CD4-positive, alpha-beta T cell treated with Interleukin-15 for 4 hours (primary cell): ENCODE results near the gene MPND.
A peak's percentile ranks its signal among the peaks of the same experiment; 100 is the strongest.

Experiments used
- DNase-seq: peaks from one replicate; pipeline ENCODE4 v3.0.0-alpha.2; 2020; ENCODE audit warnings: low spot score

Gene MPND

DNA sequence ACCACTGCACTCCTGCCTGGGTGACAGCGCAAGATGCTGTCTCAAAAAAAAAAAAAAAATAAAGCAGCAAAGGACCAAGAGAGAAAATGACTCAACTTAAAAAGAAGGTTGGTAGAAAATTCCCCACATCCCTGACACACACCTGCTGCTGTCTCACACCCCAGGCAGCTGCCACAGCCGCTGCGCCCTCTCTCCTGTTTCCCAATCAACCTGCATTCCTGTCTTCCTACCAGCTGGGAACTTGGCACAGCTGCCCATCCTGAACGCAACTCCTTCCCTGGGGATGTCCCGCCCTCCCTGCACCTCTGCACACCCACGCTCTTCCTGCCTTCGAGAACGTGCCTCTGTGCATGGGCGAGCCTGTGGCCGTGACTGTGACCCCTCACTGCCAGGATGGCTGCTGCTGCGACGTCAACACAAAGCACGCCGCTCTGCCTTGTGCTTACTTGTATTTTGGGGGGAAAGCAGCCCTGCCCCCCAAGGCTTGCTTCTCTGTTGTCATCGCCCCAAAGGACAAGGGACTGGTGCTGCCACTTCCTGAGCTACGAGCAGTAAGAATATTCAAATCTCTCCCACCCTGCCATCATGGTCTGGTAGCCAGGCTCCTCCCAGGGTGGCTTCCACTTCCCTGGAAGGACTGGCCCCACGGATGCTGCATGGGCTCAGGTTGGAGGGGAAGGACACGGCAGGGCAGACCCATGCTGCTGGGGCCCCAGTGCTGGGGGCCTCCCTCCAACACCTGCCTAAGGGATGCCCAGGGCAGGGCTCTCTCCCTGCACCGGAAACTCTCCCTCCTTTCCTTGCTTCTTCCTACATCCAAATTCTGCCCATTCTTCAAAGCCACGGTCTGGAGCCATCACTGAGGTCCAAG is 36.3 kb downstream of the MPND start:
- DNase-seq, result peak; percentile 30

DNA sequence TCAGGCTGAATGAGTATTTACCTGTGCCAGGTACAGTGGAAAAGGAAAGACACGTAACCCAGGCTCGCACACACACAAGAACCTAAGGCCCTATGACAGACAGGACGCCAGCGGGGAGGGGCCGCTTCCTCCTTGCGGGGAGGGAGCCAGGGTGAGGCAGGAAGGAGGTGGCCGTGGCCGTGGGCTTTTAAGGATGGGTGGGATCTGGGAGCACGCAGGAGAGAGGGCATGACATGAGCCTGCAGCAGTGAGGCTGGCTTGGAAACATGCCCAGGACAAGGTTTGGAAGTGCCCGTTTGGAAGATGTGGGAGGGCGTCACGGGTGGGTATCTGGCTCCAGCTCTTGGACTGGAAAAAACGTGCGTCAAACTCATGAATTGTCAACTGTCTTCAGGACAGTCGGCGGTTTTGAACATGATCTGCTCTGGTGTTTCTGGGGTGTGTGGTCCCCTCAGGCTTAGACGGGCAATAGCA is 36.9 kb downstream of the MPND start:
- peak; percentile 59 for DNase-seq

DNA sequence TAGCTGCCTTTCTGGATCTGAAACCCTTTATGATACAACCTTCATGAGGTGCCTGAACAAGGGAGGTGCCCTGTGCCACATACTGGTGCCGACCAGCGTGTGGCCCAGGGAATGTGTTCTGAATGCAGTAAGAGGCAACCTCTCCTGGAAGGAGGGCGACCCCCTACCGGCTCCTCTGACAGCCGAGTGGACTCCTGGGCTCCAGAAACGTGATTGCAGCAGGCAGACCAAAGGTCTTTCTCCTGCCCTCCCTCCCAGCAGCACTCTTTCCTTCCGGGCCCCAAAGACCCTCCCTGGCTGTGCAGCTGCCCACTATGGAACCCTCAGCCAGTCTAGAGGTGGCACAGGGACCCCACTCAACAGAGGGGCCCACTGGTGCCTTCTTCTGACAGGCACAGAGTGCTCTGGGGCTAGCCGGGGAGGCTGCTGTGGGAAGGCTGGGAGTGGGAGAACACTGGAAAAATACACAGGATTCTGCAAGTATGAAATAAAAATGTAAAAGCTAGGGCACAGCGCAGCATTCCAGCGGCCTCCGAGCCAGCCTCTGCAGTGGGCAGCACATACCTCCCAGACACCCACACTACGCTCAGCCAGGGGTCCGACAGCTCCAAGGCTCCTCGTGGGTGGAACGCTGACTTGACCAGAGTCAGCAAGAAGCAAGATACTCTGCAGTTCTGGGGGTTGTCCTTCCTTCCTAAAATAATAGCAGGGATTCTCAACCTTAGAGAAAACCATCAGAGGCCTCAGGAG is 42.1 kb downstream of the MPND start:
- DNase-seq, result no peak

DNA sequence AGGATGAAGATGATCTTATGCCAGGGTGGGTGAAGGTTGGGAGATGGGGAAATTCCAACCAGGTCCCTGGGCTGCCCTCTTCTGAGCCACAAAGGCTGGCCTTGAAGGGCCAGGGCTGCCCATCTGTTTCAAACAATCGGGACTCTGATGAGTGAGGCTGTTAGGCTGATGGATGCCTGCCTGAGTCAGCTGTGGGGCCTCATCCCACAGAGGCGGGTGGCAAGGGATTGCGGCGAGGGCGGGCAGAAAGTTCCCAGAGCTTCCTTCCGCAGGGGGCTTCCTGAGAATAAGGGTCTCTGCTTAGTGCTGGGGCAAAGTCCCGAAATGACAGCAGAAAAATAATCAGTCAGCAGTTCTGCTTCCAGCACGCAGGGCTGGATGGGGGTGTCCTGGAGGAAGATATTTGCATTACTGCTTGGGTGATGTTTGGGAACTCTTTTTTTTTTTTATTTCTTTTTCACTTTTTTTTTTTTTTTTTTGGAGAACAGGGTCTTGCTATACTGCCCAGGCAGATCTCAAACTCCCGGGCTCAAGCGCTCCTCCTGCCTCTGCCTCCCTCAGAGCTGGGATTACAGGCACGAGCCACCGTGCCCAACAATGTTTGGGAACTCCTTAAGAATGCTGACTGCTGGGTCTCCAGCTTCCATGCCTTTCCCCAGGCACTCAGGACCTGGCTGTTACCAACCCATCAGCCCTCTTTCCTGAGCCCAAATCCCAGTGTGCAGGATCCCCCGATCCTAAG is 42.9 kb downstream of the MPND start:
- DNase-seq, result no peak

DNA sequence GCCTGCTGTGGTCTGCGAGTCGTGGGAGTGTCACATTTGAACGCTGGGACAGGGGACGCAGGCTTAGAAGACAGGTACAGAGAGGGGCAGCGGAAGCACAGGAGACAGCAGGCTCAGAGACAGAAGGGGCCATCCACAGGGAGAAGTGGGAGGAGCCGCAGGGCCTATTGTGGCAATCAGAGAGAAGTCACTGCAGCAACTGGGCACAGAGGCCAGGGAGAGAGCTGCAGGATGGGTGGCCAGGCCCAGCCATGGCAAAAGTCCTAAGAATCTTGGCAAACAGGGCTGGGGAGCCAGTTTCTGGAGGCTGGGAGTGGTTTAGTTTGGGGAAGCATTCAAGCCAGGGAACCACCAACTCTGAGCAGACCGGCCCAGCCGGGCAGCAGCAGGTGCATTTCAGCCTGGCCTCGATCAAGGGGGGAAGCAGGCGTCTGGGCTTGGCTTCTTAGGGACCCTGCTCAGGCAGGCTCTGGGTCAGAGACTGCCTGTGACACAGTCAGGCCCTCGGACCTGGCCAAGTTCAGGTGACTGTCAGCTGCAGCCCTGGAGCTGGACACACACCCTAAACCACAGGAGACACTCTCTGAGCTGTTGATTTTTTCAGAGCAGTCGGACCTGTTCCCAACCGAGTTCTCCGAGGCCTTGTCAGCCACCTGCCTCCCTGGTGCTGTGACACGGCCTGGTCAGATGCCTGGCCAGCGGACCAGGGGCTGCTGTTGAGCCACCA is 45.1 kb downstream of the MPND start:
- no peak for DNase-seq

DNA sequence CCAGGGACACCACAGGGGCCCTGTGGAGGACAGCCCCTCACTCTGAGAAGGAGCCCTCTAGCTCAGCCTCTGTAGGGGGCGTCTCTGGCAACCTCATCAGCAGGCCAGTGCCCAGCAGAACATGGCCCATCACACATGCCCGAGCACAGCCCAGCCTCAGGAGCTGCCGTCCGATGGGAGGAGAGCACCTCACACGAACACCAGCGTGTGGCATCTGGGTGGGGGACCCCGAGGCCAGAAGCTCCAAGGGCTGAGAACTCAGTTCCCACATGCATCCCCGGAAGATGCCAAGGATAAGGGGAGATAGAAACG is 45.7 kb downstream of the MPND start:
- no peak for DNase-seq

DNA sequence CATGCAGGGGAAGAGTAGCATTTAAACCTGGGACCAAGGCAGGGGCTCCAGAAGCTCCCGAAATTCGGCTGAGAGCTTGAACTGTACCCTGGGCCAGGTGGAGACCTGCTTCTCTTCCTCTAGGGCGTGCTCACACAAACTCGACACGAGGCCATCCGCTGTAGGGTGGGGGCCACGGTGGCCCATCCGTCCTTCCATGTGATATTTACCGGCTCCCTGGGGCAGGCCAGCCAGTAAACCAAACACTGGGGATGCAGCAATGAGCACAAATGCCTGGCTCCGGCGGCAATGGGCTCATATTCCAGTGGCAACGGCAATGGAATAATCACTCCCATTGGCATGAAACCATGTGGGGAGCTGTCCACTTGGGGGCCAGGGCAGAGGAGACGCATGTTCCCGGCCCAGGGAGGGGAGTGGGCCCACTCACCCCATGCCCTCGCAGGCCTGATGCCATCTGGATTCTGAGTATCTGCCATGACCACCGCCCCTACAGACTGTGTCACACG is 46.2 kb downstream of the MPND start:
- DNase-seq, result no peak

DNA sequence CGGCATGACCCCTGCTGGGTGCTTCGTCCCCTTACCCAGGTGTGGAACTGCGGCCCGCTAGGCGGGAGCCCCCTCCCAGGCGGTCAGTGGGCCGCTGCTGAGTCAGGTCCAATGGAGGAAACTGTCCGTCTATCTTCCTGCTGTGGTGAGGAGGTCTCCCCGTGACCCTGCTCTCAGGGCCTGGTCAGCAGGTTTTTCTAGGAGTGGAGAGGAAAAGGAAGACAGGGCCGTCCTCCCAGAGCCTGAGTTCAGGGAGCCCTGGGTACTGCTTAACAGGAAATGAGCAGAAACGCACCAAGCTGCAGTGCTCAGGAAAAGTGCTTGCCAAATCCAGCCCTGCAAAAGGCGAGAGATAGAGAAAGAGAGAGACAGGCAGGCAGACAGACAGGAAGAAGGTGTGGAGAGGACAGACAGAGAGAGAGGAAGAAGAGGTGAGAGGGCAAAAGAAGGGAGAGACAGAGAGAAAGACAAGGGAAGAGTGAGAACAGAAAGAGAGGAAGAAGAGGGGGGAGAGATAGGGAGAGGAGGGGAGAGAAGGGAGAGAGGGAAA is 46.7 kb downstream of the MPND start:
- DNase-seq, result no peak

DNA sequence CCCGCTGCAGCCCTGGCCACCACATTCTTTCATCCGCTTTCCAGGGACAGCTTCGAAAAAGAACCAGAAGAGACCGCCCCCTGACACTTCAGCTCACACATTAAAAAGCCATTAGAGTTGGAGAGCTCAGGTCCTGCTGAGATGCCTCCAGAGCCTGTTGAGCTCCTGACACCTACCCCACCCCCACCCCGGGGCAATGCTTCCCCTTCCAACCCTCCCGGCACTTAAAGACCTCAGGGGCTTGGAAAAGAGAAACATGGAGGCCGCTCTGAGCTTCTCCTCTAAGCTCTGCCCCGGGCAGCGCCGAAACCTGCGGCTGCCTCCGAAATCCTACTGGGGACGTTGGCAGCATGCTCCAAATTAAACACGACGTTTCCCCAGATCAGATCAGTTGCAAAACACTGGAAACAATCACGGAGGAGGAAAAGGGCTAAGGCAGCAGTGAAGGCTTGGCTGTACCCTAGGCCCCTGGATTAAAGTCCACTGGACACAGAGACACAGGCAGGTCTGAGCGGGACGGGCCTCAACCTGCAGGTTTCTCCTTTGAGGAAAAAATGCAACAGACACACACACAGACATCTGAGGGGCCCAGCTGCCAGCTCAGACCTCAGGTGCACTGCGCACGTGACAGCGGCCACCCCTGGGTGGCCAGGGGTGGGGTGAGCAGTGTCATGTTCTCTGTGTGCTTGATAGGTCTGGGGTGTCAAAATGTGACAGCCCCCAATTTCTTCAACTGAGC is 47.4 kb downstream of the MPND start:
- DNase-seq, result no peak

DNA sequence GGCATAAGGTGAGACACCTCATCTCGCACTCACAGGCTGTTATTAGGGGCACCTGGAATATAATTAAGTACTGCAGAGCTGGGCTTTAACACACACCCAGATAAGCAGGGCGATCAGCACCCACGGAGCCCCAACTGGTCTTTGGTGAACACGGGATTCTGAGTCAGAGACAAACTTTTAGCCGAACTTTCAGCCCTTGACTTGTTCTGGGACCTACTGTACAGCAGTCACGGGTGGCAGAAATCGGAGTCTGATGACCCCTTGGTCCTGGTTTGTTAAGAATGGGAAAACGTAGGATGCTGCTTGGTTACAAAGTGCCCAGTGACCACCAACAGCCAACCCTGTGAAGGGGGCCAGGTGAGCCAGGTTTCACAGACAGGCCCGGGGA is 47.9 kb downstream of the MPND start:
- DNase-seq, result no peak

DNA sequence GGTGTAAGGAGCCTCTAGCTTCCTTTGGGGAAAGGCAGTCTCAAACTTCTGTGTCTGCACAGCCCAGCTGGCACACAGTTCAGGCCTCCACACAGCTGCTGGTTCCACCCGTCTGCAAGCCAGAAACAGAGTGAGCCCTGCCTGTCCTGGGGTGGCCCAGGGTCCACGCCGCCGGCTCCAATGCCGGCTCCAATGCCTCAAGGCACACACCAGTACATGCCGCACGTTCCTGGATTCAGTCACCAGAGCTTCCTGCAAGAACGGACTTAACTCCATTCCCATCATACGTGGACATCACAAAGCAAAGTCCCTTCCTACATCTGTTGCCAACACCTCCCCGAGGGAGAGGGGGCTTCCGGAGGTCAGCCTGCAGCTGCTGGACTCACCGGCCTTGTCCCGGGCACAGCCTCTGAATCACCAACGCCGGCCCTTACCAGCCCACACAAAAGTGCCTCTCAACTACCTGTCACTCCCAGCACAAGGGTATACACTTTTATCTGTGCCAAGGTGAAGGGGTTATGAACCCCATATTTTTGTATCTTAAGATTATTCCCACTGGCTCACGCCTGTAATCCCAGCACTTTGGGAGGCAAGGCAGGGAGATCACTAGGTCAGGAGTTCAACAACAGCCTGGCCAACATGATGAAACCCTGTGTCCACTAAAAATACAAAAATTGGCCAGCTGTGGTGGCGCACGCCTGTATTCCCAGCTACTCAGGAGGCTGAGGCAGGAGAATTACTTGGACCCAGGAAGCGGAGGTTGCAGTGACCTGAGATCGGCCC is 48.5 kb downstream of the MPND start:
- no peak for DNase-seq

DNA sequence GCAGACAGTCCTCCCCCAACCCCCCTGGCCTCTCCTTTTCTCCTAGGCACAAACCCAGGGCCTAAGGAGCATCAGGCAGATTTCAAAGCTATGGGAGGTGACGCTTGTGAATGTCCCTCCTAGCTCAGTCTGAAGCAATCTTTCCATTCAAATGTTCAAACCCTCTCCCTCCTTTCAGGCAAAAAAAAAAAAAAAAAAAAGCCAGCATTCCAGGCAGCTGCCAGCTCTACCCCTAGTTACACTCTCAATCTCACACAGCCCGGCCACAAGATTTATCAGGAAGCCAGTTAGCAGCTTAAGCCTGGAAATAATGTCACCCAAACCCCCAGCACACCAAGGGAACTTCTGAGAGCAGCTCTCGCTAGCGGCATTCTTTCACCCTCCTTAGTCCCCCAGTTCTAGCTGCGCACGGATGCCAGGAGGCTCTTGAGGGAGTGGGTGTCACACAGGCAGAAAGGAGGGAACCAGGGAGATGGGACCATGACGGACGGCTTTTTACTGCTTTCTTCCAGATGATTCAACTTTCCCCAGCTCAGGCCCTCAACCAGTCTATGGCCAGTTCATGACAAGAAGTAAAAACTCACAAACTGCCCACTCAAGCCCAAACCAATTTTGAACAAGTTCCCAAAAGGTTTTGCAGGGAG is 50.7 kb downstream of the MPND start:
- DNase-seq, result no peak

DNA sequence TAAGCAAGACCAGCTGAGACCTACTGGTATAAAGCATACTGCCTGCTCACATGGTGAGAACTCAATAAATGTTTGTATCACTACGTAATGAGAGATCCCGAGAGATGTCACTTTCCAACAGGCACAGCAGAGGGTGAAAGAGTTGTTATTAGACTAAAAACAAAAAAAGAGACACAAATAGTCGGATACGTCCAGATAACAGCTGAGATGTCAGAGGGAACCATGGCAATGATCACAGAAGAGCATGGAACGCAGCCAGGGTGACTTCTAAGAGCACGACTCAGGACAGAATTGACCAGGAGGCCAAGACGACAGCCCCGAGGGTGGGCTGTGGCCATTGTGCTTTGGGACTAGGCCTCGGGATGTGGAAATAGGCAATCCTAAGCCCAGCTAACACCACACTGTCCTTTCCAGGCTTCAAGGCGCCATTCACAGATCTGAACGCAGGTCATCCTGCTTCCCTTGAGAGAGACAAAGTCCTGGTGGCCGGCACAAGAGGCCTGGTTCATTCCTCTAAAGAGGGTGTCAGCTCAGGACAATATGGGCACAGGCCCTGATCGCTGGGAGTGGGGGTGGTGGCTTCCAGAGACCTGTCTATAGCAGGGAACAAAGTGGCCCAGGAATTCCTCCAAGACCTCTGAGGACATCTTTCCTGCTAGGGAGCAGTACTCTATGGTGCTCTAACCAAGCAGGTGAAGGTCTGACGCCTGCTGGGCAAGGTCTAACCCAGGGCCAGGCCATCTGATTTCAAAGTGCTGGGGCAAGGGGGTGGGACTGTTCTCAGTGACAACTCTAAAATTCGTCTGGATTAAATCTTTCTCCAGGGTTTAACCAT is 53.8 kb downstream of the MPND start:
- no peak for DNase-seq

DNA sequence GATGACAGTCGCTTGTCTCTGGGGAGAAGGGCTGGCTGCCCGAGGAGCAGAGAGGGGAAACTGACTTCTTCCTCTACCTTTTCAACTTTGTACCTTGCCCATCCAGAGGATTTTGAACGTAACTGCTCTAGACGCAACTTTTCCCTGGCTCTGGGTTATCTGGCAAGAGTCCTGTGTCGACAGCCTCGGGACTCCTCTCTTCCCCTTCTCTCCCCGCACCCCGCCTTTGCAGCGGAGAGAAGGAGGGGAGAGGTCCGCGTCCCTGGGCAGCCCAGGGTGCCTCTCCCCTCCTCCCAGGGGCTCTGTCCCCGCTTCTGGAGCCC is 56.4 kb downstream of the MPND start:
- DNase-seq, result no peak

DNA sequence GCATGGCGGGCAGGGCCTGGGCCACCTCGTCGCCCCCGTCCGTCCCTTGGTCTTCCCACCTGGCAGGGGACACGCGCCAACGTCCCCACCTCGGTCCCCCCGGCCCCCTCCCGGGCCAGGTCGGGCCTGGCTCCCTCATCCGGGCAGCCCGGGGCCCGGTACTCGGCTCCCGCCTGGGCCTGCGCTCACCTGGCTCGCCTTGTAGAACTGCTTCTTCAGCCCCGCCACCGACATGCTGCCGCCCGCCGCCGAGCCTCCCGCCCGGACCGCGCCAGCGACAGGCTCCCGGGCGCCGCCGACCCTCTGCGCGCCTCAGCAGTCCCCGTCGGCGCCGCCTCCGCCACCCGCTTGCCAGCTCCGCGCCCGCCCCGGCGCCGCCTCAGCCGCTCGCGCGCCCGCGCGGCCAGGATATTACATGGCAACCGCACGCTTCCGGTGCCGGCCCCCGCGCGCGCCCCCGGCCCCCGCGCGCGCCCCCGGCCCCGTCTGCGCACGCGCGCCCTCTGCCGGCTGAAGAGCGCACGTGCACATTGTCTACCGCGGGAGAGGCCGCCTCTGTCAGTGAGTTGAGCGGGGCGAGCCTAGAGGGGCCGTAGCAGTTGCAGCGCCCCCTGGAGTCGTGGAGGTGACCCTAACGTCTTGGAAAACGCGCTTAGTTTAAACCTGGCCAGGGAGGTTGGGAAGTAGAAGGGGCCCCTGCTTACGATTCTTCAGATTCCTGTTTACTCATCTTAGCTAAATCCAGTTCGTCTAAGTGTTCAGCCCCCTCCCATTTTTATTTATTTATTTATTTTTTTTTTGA is 57.0 kb downstream of the MPND start, which contains the start of gene SH3GL1:
Gene SH3GL1 (minus strand): TSS at position 413 of the 802 bp plus-strand sequence. CDS start 179 bp downstream, at position 234.
- DNase-seq, result peak; percentile 90

DNA sequence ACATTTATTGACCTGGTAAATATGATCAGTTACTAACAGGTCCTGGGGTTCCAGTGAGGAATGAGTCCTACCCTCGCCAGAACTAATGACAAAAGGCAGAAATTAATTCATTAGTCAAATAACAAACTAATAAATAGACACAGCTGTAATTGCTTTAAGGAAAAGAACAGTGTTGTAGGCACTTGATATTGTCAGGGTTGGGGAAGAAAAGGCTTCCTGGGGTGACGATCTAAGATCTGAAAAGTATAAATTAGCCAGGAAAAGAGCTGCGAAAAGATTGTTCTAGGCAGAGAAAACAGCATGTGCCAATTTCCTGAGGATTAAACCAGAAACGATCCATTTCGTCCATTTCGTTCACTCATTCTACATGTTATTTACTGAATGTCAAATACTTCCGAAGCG is 58.4 kb downstream of the MPND start:
- no peak for DNase-seq

DNA sequence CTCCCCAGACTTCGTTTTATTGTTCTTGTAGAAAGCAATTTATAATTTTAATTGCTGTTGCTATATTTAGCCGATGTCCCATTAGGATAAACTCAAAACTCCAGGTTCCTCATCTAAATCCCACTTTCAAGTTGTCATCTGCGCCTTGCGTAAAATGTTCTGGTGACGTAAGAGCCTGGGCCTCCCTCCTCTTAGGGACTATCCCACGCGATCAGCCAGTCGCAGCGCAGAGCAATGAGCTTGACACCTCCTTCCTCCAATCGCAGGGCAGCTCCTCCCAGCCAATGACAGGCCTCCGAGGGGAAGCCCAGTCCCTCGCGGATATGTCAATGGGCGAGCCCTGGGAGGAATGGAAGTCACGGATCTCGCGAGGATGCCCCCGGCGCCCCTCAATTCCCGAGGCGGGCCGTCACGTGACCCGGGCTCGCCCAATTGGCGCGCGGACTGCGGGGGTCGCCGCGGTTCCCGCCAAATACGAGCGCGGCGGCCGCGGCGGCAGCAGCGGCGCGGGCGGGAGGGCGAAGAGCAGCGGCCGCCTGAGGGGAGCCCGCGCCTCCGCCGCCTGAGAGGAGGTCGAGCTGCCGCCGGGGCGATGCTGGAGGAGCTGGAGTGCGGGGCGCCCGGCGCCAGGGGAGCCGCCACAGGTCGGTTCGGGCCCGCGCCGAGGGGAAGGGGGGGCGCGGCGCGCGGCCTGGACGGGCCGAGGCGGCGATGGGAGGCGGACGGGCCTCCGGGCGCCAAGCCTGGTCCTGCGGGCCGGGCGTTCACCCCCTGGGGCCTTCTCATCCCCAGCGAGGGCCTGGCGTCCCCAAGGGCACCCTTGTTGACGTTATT is 59.0 kb downstream of the MPND start, which contains the start of gene CHAF1A:
Gene CHAF1A (plus strand): TSS at position 470 of the 834 bp plus-strand sequence. CDS start 123 bp downstream, at position 593.
- DNase-seq, result peak; percentile 99
